OCI-LY3 (cell line): ENCODE measurements around the gene DDX17.

Experiments
- EZH2phosphoT487 ChIP-seq: fragments of 200-600 bp; shearing (Covaris generic); IDR thresholded peaks from 2 replicates; pipeline ENCODE4 v1.6.1; 2018; ENCODE audit warnings: antibody characterized with exemption, mixed run types, low read depth
- TF ChIP-seq, protein P1 (sequence below): fragments of 200-600, 300-600 bp; sonication (generic); IDR thresholded peaks from 2 replicates; pipeline ENCODE4 v1.5.1; 2014; ENCODE audit warnings: antibody characterized with exemption, low read length, low read depth

DNA sequence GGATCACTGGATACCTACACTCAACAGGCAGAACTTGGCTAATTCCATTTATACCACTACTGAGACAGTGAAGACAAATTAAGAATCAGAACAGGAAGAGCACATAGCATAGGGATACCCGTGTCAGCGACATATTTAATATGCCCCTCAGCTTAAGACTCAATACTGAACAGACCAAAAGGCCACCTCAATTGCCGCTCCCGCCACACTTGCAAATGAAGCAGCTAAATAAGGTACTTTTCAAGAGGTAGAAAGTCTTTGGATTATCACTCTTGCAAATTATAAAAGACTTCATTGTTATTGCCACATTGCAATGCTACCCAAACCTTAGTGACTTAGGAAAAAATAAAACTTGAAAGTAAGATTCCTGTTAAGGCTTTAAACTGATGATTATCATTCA is 3.1 kb downstream of the DDX17 start:
- TF ChIP-seq, protein P1, sequence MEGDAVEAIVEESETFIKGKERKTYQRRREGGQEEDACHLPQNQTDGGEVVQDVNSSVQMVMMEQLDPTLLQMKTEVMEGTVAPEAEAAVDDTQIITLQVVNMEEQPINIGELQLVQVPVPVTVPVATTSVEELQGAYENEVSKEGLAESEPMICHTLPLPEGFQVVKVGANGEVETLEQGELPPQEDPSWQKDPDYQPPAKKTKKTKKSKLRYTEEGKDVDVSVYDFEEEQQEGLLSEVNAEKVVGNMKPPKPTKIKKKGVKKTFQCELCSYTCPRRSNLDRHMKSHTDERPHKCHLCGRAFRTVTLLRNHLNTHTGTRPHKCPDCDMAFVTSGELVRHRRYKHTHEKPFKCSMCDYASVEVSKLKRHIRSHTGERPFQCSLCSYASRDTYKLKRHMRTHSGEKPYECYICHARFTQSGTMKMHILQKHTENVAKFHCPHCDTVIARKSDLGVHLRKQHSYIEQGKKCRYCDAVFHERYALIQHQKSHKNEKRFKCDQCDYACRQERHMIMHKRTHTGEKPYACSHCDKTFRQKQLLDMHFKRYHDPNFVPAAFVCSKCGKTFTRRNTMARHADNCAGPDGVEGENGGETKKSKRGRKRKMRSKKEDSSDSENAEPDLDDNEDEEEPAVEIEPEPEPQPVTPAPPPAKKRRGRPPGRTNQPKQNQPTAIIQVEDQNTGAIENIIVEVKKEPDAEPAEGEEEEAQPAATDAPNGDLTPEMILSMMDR, result no peak
- no peak for TF ChIP-seq EZH2phosphoT487
